HL-60 (cell line): ENCODE measurements around the gene JDP2.

Experiments
- DNase-seq, 2 experiments: peaks; one replicate each; pipeline ENCODE4 v3.0.0-alpha.2; 2010 to 2020; ENCODE audit warnings: low read depth in 1 of 2, low spot score in 1 of 2
- H3K27ac ChIP-seq: fragments of 250-450 bp; sonication (Bioruptor Pico); replicated peaks from 2 replicates; pipeline ENCODE4 v1.5.1; 2020; ENCODE audit warnings: mild to moderate bottlenecking, moderate library complexity
- H3K27me3 ChIP-seq: fragments of 250-450 bp; sonication (Bioruptor Pico); 2 replicates; pipeline ENCODE4 v1.5.1; 2021; ENCODE audit warnings: mild to moderate bottlenecking, moderate library complexity; ENCODE audit not compliant: insufficient read depth, poor library complexity, severe bottlenecking
- H3K4me3 ChIP-seq: replicated peaks from 2 replicates; pipeline ENCODE4 v1.5.1; 2011; ENCODE audit warnings: mild to moderate bottlenecking, control low read depth, low read length; ENCODE audit not compliant: insufficient read depth
- GABPA ChIP-seq: IDR thresholded peaks from 2 replicates; pipeline ENCODE4 v1.6.1; 2012; ENCODE audit warnings: low read depth
- POLR2AphosphoS5 ChIP-seq: IDR thresholded peaks from 2 replicates; pipeline ENCODE4 v1.6.1; 2012; ENCODE audit warnings: low read depth
- SPI1 ChIP-seq: IDR thresholded peaks from 2 replicates; pipeline ENCODE4 v1.6.1; 2012; ENCODE audit warnings: low read depth, mild to moderate bottlenecking, borderline replicate concordance
- TF ChIP-seq, protein P1 (sequence below): IDR thresholded peaks from 2 replicates; pipeline ENCODE4 v1.6.1; 2012; ENCODE audit warnings: low read depth; ENCODE audit not compliant: insufficient replicate concordance
- TF ChIP-seq, protein P2 (sequence below): IDR thresholded peaks from one replicate; pipeline ENCODE4 v1.5.1; 2011; ENCODE audit warnings: low read length, control low read depth, inconsistent platforms; ENCODE audit not compliant: insufficient read depth

The JDP2 gene

DNA sequence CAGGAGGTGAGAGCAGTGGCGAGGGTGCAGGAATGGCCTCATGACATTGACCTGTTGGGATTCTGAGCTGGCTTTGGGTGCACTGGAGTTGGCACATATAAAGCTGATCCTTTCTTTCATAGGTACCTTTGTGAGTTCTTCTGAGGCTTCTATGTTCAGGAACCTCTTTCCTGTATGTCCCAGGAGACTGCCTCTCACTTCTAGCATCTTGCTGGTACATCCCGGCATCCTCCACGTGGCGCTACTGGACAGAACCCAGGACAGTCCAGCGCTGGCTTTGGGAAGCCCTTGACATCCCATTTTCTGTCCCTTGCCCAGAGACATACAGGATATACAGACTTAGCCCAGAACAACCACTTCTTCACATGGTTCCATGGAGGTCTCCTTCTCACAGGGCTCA, 50.1 kb downstream of the JDP2 start:
- TF ChIP-seq SPI1 (no peak), GABPA (no peak), POLR2AphosphoS5 (no peak)
- TF ChIP-seq, protein P1, sequence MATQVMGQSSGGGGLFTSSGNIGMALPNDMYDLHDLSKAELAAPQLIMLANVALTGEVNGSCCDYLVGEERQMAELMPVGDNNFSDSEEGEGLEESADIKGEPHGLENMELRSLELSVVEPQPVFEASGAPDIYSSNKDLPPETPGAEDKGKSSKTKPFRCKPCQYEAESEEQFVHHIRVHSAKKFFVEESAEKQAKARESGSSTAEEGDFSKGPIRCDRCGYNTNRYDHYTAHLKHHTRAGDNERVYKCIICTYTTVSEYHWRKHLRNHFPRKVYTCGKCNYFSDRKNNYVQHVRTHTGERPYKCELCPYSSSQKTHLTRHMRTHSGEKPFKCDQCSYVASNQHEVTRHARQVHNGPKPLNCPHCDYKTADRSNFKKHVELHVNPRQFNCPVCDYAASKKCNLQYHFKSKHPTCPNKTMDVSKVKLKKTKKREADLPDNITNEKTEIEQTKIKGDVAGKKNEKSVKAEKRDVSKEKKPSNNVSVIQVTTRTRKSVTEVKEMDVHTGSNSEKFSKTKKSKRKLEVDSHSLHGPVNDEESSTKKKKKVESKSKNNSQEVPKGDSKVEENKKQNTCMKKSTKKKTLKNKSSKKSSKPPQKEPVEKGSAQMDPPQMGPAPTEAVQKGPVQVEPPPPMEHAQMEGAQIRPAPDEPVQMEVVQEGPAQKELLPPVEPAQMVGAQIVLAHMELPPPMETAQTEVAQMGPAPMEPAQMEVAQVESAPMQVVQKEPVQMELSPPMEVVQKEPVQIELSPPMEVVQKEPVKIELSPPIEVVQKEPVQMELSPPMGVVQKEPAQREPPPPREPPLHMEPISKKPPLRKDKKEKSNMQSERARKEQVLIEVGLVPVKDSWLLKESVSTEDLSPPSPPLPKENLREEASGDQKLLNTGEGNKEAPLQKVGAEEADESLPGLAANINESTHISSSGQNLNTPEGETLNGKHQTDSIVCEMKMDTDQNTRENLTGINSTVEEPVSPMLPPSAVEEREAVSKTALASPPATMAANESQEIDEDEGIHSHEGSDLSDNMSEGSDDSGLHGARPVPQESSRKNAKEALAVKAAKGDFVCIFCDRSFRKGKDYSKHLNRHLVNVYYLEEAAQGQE, result no peak
- TF ChIP-seq, protein P2, sequence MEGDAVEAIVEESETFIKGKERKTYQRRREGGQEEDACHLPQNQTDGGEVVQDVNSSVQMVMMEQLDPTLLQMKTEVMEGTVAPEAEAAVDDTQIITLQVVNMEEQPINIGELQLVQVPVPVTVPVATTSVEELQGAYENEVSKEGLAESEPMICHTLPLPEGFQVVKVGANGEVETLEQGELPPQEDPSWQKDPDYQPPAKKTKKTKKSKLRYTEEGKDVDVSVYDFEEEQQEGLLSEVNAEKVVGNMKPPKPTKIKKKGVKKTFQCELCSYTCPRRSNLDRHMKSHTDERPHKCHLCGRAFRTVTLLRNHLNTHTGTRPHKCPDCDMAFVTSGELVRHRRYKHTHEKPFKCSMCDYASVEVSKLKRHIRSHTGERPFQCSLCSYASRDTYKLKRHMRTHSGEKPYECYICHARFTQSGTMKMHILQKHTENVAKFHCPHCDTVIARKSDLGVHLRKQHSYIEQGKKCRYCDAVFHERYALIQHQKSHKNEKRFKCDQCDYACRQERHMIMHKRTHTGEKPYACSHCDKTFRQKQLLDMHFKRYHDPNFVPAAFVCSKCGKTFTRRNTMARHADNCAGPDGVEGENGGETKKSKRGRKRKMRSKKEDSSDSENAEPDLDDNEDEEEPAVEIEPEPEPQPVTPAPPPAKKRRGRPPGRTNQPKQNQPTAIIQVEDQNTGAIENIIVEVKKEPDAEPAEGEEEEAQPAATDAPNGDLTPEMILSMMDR, result no peak
- no peak overlapping the region for H3K4me3 ChIP-seq
- no peak overlapping the region for H3K27ac ChIP-seq

DNA sequence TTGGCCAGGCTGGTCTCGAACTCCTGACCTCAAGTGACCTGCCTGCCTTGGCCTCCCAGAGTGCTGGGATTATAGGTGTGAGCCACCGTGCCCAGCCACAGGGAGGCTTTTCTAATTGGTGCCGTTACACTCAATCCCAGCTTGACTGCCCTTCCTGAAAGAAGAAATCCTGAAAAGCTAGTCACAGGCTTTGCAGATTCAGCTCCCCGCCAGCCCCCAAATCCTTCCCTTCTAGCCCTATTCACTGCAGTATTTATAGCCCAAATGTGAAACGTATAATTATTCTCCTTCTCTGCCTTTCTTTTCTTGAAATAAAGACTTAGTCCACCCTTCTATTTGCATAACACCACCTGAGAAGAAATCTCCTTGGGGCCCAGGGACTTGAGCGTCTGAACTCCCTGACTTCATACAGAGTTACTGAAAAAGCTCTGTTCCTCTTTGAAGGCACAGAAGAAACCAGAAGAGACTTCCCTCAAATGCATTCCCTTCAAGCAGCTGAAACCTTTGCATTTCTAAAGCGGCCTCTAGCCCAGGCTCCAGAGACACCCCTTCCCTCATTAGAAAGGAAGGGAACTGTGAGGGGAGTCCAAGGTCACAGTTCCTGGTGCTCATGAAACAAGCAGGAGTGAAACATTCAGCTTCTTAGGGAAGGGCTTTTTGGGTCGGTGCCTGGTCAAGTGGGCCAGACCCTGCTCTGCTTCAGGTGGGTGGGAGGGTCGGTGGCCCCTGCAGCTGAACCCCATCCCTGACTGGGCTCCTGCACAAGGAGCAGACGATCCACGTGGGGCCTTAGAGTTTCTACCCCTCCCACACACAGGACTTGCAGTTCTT, 52.2 kb downstream of the JDP2 start:
- Histone ChIP-seq H3K4me3 (no peak overlapping the region), H3K27me3 (no peaks in the 10 kb centered on the region), H3K27ac (0 out of 2 replicates have a peak overlapping the region, but pooled peaks have one; percentile 16)
- TF ChIP-seq, protein P2, result no peak
- TF ChIP-seq SPI1, result peak; percentile 17; the same call in 1 of the 2 replicates
- DNase-seq, result peak in 1 of 2 experiments; percentile 14

More for the DNA sequence above, 50.1 kb downstream of the JDP2 start:
- no peak for DNase-seq
- H3K27me3 ChIP-seq, result no peaks in the 10 kb centered on the region

DNA sequence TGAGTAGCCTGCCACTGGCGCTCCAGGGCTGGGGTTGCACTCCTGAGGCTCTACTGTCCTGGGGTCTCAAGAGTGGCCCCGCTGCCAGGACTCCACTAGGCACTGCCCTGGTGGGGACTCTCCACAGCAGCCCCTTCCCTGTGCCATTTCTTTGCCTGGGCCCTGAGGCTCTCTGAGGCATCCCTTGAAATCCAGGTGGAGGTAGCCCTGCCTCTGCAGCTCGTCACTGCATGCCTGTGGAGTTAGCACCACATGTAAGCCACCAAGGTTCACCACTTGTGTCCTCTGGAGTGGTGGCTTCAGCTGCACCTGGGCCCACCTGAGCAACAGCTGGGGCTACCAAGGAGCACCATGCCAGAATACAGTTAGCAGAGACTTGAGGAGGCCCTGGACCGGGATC, 54.5 kb downstream of the JDP2 start:
- Histone ChIP-seq H3K4me3 (no peak overlapping the region), H3K27ac (no peak overlapping the region), H3K27me3 (no peaks in the 10 kb centered on the region)
- DNase-seq, result no peak
- TF ChIP-seq POLR2AphosphoS5 (no peak), SPI1 (no peak), GABPA (no peak)
- TF ChIP-seq, protein P1, result no peak
- TF ChIP-seq, protein P2, result no peak
